NB4 (cell line): ENCODE data around the gene FBXO27.

Experiments used
- MYC ChIP-seq: IDR thresholded peaks from 2 replicates; pipeline ENCODE4 v1.6.1; 2011; ENCODE audit warnings: low read depth, low read length
- TF ChIP-seq, protein P1 (sequence below): IDR thresholded peaks from one replicate; pipeline ENCODE4 v1.5.1; 2012; ENCODE audit warnings: low read depth, low read length
- TF ChIP-seq, protein P2 (sequence below): IDR thresholded peaks from 2 replicates; pipeline ENCODE4 v1.6.1; 2011; ENCODE audit warnings: low read depth, low read length

DNA sequence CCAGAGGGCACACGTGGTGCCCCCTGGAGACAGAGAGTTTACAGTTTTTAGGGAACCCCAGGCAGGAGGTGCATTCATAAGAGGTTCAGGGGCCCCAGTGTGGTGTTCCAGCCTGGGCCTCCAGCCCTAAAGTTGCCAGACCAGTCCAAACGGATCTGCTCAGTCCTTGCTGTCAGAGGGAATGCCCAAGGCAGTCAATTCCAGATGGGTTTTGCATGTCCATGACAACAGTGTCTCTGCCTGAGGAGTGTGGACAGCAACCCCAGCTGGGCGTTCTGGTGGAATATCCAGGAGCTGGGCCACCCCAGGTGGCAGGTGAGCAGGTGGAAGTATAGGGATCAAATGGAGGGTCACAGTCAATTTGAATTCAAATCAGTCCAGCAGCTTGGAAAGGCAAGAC, 25.3 kb downstream of the FBXO27 start:
- TF ChIP-seq, protein P1, sequence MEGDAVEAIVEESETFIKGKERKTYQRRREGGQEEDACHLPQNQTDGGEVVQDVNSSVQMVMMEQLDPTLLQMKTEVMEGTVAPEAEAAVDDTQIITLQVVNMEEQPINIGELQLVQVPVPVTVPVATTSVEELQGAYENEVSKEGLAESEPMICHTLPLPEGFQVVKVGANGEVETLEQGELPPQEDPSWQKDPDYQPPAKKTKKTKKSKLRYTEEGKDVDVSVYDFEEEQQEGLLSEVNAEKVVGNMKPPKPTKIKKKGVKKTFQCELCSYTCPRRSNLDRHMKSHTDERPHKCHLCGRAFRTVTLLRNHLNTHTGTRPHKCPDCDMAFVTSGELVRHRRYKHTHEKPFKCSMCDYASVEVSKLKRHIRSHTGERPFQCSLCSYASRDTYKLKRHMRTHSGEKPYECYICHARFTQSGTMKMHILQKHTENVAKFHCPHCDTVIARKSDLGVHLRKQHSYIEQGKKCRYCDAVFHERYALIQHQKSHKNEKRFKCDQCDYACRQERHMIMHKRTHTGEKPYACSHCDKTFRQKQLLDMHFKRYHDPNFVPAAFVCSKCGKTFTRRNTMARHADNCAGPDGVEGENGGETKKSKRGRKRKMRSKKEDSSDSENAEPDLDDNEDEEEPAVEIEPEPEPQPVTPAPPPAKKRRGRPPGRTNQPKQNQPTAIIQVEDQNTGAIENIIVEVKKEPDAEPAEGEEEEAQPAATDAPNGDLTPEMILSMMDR: no peak
- TF ChIP-seq, protein P2, sequence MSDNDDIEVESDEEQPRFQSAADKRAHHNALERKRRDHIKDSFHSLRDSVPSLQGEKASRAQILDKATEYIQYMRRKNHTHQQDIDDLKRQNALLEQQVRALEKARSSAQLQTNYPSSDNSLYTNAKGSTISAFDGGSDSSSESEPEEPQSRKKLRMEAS: no peak
- TF ChIP-seq MYC: no peak
